GM19239 (cell line): Measurements from ENCODE around the gene EIF4B.

ENCODE experiments used
- DNase-seq: peaks from one replicate; pipeline ENCODE4 v3.0.0; 2011; ENCODE audit warnings: low spot score; ENCODE audit not compliant: insufficient read length
- FAIRE-seq: peaks from 2 replicates; lab custom pipeline; 2011; peaks lifted over from hg19 to GRCh38; lab: Jason Lieb, UNC

EIF4B gene

GRCh38 chr12:53082637-53083175 lies 76.5 kb downstream of the EIF4B start:
- DNase-seq (no peak), FAIRE-seq (no peak)

GRCh38 chr12:53086361-53086760 lies 80.1 kb downstream of the EIF4B start:
- DNase-seq (no peak), FAIRE-seq (no peak)

GRCh38 chr12:53090105-53090504 lies 83.8 kb downstream of the EIF4B start:
- FAIRE-seq, result no peak
- DNase-seq, result no peak

- DNase-seq (no peak), FAIRE-seq (no peak)
Measured at GRCh38 chr12:53090554-53090953, 84.3 kb downstream of the EIF4B start.

GRCh38 chr12:53091756-53092155 lies 85.5 kb downstream of the EIF4B start:
- DNase-seq, result no peak
- no peak for FAIRE-seq
